AG09319 (cell line): ENCODE measurements around the gene CEP85L.

Experiments
- DNase-seq: peaks from one replicate; pipeline ENCODE4 v3.0.0-alpha.2; 2010; ENCODE audit warnings: low read depth; ENCODE audit errors: extremely low read depth
- TF ChIP-seq, protein P1 (sequence below): IDR thresholded peaks from 2 replicates; pipeline ENCODE4 v1.5.1; 2011; ENCODE audit warnings: low read depth, mild to moderate bottlenecking, inconsistent platforms, low read length, moderate library complexity

Gene CEP85L

DNA sequence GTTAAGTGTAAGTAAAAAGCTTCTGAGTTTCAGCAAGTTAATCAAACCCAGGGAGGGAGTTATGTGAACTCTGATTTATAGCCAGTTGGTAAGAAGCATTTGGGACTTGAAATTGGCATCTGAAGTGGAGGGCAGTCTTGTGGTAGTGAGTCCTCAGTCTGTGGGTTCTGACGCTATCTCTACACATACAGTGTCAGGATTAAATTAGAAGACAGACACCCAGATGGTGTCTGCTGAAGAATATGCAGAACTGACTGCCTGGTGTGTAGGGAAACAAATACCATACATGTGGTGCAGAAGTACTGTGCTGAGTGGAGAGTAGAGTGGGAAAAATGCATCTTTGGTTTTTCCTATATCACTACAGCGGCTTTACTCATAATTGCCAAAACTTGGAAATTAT is 146.8 kb downstream of the CEP85L start:
- no peak for DNase-seq
- TF ChIP-seq, protein P1, sequence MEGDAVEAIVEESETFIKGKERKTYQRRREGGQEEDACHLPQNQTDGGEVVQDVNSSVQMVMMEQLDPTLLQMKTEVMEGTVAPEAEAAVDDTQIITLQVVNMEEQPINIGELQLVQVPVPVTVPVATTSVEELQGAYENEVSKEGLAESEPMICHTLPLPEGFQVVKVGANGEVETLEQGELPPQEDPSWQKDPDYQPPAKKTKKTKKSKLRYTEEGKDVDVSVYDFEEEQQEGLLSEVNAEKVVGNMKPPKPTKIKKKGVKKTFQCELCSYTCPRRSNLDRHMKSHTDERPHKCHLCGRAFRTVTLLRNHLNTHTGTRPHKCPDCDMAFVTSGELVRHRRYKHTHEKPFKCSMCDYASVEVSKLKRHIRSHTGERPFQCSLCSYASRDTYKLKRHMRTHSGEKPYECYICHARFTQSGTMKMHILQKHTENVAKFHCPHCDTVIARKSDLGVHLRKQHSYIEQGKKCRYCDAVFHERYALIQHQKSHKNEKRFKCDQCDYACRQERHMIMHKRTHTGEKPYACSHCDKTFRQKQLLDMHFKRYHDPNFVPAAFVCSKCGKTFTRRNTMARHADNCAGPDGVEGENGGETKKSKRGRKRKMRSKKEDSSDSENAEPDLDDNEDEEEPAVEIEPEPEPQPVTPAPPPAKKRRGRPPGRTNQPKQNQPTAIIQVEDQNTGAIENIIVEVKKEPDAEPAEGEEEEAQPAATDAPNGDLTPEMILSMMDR = no peak

DNA sequence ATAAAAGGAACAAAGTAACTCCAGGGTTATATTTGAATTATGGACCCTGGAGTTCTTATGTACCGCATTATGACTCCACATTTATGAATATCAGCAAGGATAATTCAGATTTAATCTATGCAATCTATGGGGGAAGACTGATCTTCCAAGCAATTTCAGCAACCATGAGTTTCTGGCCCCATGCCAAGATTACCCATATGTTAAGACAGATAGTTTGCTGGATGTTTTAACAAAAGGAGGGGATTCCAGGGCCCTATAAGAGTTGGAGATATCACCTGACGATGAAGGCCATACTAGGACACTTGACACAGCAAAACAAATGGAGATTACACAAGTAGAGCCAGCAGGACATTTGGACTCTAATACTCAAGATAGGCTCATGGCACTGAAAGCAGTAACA is 149.2 kb downstream of the CEP85L start:
- DNase-seq = no peak

DNA sequence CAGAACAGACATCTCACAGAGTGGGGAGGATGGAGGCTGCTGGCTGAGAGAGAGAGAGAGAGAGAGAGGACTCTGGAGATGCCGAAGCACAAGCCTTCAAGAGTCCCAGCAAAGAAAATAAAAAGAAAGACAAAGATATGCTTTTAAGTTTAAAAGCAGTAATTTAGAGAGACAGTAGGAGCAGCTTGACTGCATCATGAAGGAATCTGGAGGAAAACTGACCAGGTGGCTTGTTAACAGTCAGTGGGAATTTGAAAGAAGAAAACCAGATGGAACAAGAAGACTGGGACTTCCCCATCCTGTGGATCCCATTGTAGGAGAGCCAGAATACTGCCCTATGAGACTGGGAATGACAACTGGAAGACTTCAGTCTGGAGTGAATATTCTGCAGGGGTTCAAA is 149.6 kb downstream of the CEP85L start:
- no peak for DNase-seq
- TF ChIP-seq, protein P1 = no peak

More for the DNA sequence above, 149.2 kb downstream of the CEP85L start:
- TF ChIP-seq, protein P1 = no peak

DNA sequence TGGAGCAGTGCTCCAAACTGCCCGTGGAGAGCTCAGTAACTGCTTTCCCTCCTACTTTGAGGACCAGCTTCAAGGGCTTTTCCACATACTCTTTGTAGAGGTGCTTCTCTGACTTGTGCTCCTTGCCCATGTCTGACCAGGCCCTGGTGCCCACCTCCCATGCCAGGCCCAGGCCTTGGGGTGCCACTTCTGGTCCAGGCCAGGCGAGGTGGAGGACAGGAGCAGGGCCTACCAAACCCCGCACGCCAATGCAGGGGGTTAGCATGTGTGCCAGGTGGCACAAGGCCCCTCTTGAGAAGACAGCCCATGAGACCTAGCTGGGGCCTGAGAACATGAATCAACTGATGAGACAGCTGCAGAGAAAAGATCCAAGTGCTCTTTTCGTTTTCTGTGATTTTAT is 150.3 kb downstream of the CEP85L start:
- DNase-seq = no peak
- TF ChIP-seq, protein P1 = no peak

DNA sequence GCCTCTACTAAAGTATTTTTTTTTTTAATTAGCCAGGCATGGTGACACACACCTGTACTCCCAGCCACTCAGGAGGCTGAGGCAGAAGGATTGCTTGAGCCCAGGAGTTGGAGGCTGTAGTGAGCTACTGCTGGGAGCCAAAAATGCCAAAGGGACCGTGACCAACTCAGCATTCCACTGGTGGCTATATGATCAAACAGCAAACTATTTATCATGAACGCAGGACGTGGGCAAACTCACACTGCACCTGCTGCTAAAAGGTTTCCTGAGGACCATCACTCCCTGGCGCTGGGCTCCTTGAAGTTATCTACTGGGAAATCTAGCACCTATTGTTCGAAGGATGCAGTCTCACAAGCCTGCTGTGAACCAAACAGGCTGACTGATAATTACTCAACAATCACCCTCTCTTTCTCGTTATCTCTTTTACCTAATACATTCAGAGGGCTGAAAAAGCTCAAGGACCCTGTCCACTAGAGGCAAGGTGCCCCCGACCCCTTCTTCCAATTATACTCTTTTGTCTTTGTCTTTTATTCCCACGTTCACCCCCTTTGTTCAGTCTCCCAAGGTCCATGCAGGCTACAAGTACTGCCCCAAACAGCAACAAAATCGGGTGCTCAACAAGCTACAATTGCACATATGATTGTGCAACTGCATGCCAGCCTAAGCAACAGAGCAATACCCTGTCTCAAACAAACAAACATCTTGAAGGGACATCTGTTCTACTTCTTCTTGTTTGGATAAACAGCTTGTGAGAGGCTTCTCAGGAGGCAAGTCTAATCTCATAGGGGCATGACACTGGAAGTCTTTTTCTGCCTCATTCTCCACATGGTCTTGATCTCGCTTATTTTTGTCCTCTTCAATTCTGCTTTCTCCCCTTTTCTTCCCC is 151.0 kb downstream of the CEP85L start:
- TF ChIP-seq, protein P1 = no peak
- DNase-seq = no peak

DNA sequence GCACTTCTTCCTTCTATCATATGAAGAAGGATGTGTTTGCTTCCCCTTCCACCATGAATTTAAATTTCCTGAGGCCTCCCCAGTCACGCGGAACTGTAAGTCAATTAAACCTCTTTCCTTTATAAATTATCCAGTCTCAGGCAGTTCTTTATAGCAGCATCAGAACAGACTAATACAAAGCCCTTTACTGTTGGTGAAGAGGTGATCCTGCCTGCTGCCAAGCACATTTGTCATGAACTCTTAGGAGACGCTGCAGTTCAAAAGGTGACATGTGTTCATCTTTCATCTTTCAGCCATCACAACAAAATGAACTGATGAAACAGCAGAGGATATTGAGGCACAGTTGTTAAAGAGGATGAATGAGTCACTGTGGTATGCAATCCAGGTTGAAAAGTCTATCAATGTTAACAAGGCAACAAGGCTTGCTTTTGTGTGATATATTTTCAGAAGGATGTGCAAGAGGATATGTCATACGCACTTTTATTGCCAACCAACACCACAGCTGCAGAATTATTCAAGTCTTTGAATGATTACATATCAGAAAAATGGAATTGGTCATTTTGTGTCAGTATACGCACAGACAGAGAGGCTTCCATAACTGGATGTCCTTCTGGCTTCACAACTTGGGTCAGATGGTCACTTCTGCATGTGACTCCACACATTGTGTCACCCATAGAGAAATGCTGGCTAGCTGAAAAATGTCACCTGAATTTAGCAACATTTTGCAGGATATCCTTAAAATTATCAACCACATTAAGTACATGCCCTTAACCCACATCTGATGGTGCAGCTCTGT is 155.7 kb downstream of the CEP85L start:
- TF ChIP-seq, protein P1 = no peak
- no peak for DNase-seq

DNA sequence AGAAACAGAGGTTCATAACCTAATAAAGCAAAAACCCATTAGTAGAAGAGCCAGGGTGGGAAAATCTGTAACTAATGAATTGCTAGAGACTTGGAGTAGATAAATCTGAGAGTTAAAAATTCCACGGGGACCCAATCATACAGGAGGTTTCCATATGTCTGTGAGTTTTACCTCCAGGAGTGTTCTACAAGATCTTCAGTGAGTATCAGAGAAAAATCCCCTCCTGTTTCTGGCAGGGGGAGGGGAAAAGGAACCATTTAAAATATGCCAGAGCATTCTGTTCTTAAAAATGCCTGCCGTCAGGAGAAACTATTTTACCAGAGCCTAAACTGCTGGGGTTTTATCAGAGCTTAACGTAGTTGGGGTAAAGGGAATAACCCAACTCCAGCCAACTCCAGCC is 157.3 kb downstream of the CEP85L start:
- DNase-seq = no peak
- TF ChIP-seq, protein P1 = no peak
